ENCODE results near the gene PDE4D. TPM values are rescaled to one million over a fixed set of nuclear protein-coding genes. Genes with fewer than 3 reads are reported as not detected.

PDE4D gene
- polyA plus RNA-seq, 1 donor (not counting 4 experiments of a cell fraction or from before 2014, with no cell fraction given): 3.6 TPM

- dilution Hi-C loops (cut with MboI; ENCODE audit: extremely low pct_ligation_motif_present, low sequenced_read_pairs): no loop called here
- TF ChIP-seq EZH2 (IDR thresholded peaks at IDR 0.05; ENCODE audit: low read length): no peak
- no peak for TF ChIP-seq CTCF (optimal IDR thresholded peaks at IDR 0.05 in 1 of 3, IDR thresholded peaks at IDR 0.05 in 1 of 3, conservative IDR thresholded peaks at IDR 0.05 in 1 of 3; ENCODE audit: extremely low read depth in 1 of 3, insufficient read depth in 2 of 3, low read length in 3 of 3)
- H2AFZ ChIP-seq (ENCODE audit: control insufficient read depth, low read length): no peak overlapping the region
- DNase-seq (ENCODE audit: low read depth, low spot score) (no peak), FAIRE-seq (no peak)
- no peak overlapping the region for H3K27ac ChIP-seq (ENCODE audit: control insufficient read depth, insufficient read depth, low read length)
- H4K20me1 ChIP-seq (ENCODE audit: control insufficient read depth, extremely low read depth, insufficient read depth, low read length): no peaks in the 10 kb centered on the region
- H3K4me3 ChIP-seq (ENCODE audit: control insufficient read depth in 2 of 3, extremely low read depth in 1 of 3, insufficient read depth in 2 of 3, low read depth in 1 of 3, low read length in 3 of 3): no peak overlapping the region
- no peaks in the 10 kb centered on the region for H3K9me3 ChIP-seq (ENCODE audit: control insufficient read depth, low read depth, low read length)
- H3K4me2 ChIP-seq (ENCODE audit: control insufficient read depth, extremely low read depth, insufficient read depth, low read depth, low read length): no peak overlapping the region
- H3K9ac ChIP-seq (ENCODE audit: control insufficient read depth, extremely low read depth, insufficient read depth, low read length): no peak overlapping the region
- H3K36me3 ChIP-seq (ENCODE audit: control insufficient read depth in 2 of 2, extremely low read depth in 1 of 2, insufficient read depth in 2 of 2, low read length in 2 of 2): no peaks in the 10 kb centered on the region
- peaks cover 12% of the 10 kb centered on the region for H3K4me1 ChIP-seq (ENCODE audit: control insufficient read depth, extremely low read depth, insufficient read depth, low read length)
- no peaks in the 10 kb centered on the region for H3K9me1 ChIP-seq (ENCODE audit: control insufficient read depth, extremely low read depth, insufficient read depth, low read length)
- H3K27me3 ChIP-seq (ENCODE audit: control insufficient read depth, extremely low read depth, insufficient read depth, low read length): peaks cover 4% of the 10 kb centered on the region
- H3K79me2 ChIP-seq (ENCODE audit: control insufficient read depth, insufficient read depth, low read length): no peaks in the 10 kb centered on the region
Measured at GRCh38 chr5:59843511-59844213, 49.9 kb downstream of the PDE4D start.

GRCh38 chr5:59842999-59843398, 50.5 kb downstream of the PDE4D start:
- FAIRE-seq: no peak

More at GRCh38 chr5:59842999-59843398, 50.5 kb downstream of the PDE4D start:
- Histone ChIP-seq H3K27ac (ENCODE audit: control insufficient read depth, insufficient read depth, low read length) (no peak overlapping the region), H3K9me1 (ENCODE audit: control insufficient read depth, extremely low read depth, insufficient read depth, low read length) (no peaks in the 10 kb centered on the region), H3K9me3 (ENCODE audit: control insufficient read depth, low read depth, low read length) (no peaks in the 10 kb centered on the region), H3K4me3 (ENCODE audit: control insufficient read depth in 2 of 3, extremely low read depth in 1 of 3, insufficient read depth in 2 of 3, low read depth in 1 of 3, low read length in 3 of 3) (no peak overlapping the region), H3K4me2 (ENCODE audit: control insufficient read depth, extremely low read depth, insufficient read depth, low read depth, low read length) (no peak overlapping the region), H3K9ac (ENCODE audit: control insufficient read depth, extremely low read depth, insufficient read depth, low read length) (no peak overlapping the region), H3K4me1 (ENCODE audit: control insufficient read depth, extremely low read depth, insufficient read depth, low read length) (peaks cover 12% of the 10 kb centered on the region), H3K79me2 (ENCODE audit: control insufficient read depth, insufficient read depth, low read length) (no peaks in the 10 kb centered on the region), H2AFZ (ENCODE audit: control insufficient read depth, low read length) (no peak overlapping the region), H4K20me1 (ENCODE audit: control insufficient read depth, extremely low read depth, insufficient read depth, low read length) (no peaks in the 10 kb centered on the region), H3K36me3 (ENCODE audit: control insufficient read depth in 2 of 2, extremely low read depth in 1 of 2, insufficient read depth in 2 of 2, low read length in 2 of 2) (no peaks in the 10 kb centered on the region), H3K27me3 (ENCODE audit: control insufficient read depth, extremely low read depth, insufficient read depth, low read length) (peaks cover 4% of the 10 kb centered on the region)
- no peak for TF ChIP-seq CTCF (optimal IDR thresholded peaks at IDR 0.05 in 1 of 3, IDR thresholded peaks at IDR 0.05 in 1 of 3, conservative IDR thresholded peaks at IDR 0.05 in 1 of 3; ENCODE audit: extremely low read depth in 1 of 3, insufficient read depth in 2 of 3, low read length in 3 of 3)
- no peak for TF ChIP-seq EZH2 (IDR thresholded peaks at IDR 0.05; ENCODE audit: low read length)
- DNase-seq (ENCODE audit: low read depth, low spot score): no peak
- dilution Hi-C loops (cut with MboI; ENCODE audit: extremely low pct_ligation_motif_present, low sequenced_read_pairs): no loop called here
